ENCODE data around the gene PNPLA8. TPM values are rescaled to one million over a fixed set of nuclear protein-coding genes. Genes with fewer than 3 reads are reported as not detected.

The PNPLA8 gene
- total RNA-seq, 3 donors from 2014 or later = 20.8 to 32.3 (median 23.4) TPM

DNA sequence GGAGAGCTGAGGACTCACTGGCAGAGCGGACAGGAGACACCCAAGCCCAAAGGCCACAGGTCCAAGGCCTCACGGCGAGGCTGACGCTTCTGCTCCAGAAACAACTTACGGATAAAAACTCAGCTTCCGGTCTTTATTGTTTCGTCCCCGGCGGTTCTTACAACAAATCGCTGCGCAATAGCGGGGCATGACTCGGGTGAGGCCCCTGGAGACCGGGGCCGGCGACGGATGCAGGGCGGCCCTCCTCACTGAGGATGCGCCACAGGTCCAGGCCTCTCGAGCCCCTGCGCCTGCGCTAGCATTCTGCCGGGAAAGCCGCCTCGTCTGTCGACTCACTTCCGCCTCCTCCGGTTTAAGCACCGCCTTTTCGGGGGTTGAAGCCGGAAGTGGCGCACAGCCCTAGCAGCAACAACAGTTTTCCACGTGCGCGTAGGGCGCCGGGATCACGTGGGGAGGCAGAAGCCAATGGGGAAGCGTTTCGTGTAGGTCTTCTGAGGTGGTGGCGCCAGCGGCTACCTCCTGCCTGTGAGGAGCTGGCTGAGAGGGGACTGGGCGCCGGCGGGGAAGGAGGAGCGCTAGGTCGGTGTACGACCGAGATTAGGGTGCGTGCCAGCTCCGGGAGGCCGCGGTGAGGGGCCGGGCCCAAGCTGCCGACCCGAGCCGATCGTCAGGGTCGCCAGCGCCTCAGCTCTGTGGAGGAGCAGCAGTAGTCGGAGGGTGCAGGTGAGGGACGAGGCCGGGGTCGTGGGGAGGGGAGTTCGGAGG, 43.6 kb upstream of the PNPLA8 start, which contains the start of the genes DNAJB9 and THAP5:
Gene DNAJB9 (plus strand): TSS at position 494 of the 765 bp plus-strand sequence. CDS start 1,853 bp downstream, outside the sequence.
Gene THAP5 (minus strand): TSS at position 326 of the 765 bp plus-strand sequence. CDS start 137 bp downstream, at position 189.
- Histone ChIP-seq H3K36me3 (ENCODE audit: low read depth) (no peaks in the 10 kb centered on the region), H3K4me3 (peak within 1 kb of the TSS; percentile 92), H3K9me3 (no peaks in the 10 kb centered on the region), H3K4me1 (ENCODE audit: low read depth) (peaks cover 15% of the 10 kb centered on the region)
- peak; percentile 99 to 100 (median 99) for DNase-seq
- TF ChIP-seq CTCF (IDR thresholded peaks at IDR 0.05) = peak; percentile 37
- intact Hi-C loops (cut with DNase I, micrococcal nuclease) = loop anchor here (2.0 to 5.0 kb wide), 2 partner anchors 42 to 45 kb away; partner anchors contain the start of gene PNPLA8 (in 1 of the 2)
- peak; percentile 96 for ATAC-seq

DNA sequence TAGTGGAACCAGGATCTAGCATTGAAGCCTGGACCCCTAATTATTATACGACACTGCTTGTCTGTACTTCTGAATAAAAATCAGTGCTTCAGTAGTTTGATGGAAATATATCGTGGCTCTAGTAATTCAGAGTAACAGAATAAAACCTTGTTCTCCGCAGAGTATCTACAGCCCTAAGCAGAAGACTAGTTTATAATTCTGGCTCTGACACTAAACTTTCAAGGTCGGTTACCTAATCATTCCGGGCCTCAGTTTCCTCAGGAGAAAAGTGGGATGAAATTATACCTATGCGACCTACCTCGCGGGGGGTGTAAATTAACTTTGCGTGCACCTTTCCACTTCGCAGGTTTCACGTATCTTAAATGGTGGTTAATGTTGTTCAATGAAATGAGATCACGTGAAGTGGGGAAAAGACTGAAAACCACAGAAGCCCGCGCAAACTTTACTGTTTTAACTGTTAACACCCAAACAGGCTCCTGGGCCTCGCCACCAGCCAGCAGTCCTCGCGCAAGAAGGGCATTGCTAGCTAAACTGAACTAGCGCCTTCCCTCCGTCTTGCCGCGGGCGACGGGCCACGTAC, 43.0 kb upstream of the PNPLA8 start:
- no peak for TF ChIP-seq CTCF (IDR thresholded peaks at IDR 0.05)
- no peaks in the 10 kb centered on the region for H3K9me3 ChIP-seq
- H3K36me3 ChIP-seq (ENCODE audit: low read depth) = no peaks in the 10 kb centered on the region
- H3K4me1 ChIP-seq (ENCODE audit: low read depth) = peaks cover 15% of the 10 kb centered on the region
- DNase-seq = no peak
- intact Hi-C loops (cut with DNase I, micrococcal nuclease) = loop anchor here in 1 of 2 donors (5.0 kb wide), 1 partner anchor 42 kb away; the partner anchor contains the start of gene PNPLA8
- no peak for ATAC-seq
- peak overlapping the region; percentile 92 for H3K4me3 ChIP-seq

- peaks cover 10% of the 10 kb centered on the region for H3K4me1 ChIP-seq (ENCODE audit: low read depth)
- H3K36me3 ChIP-seq (ENCODE audit: low read depth) = no peaks in the 10 kb centered on the region
- intact Hi-C loops (cut with DNase I, micrococcal nuclease) = loop anchor here in 1 of 2 donors (5.0 kb wide), 1 partner anchor 39 kb away; the partner anchor contains the start of gene PNPLA8
- no peak for DNase-seq
- H3K9me3 ChIP-seq = no peaks in the 10 kb centered on the region
- no peak overlapping the region for H3K4me3 ChIP-seq
- ATAC-seq = no peak
- TF ChIP-seq CTCF (IDR thresholded peaks at IDR 0.05) = no peak
Observed at GRCh38 chr7:108565987-108566386, 40.1 kb upstream of the PNPLA8 start.

DNA sequence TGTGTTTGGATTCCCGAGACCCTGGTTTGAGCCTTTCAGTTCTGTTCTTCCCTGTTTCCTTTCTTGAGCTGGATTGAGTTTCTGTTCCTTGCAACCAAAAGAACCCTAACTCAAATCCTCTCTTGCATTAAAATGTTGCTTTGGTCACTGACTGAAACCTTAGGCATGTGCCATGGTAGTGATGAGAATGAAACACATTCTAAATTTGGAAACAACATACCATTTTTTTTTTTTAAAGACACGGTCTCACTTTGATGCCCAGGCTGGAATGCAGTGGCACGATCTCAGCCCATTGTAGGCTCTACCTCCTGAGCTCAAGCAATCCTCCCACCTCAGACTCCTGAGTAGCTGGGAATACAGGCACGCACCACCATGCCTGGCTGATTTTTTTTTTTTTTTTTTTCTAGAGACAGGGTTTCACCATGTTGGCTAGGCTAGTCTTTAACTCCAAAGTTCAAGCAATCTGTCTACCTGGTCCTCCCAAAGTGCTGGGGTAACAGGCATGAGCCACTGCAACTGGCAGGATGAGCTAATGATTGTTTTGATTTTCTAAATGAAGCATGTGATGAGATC, 35.2 kb upstream of the PNPLA8 start:
- Histone ChIP-seq H3K36me3 (ENCODE audit: low read depth) (no peaks in the 10 kb centered on the region), H3K4me3 (no peak overlapping the region), H3K9me3 (peaks cover 19% of the 10 kb centered on the region), H3K4me1 (ENCODE audit: low read depth) (no peaks in the 10 kb centered on the region)
- ATAC-seq (no peak), DNase-seq (no peak)
- no peak for TF ChIP-seq CTCF (IDR thresholded peaks at IDR 0.05)
- intact Hi-C loops (cut with DNase I, micrococcal nuclease) = no loop called here

- Histone ChIP-seq H3K9me3 (peaks cover 20% of the 10 kb centered on the region), H3K4me3 (no peak overlapping the region), H3K4me1 (ENCODE audit: low read depth) (no peaks in the 10 kb centered on the region), H3K36me3 (ENCODE audit: low read depth) (no peaks in the 10 kb centered on the region)
- no peak for ATAC-seq
- intact Hi-C loops (cut with DNase I, micrococcal nuclease) = no loop called here
- DNase-seq = no peak
- TF ChIP-seq CTCF (IDR thresholded peaks at IDR 0.05) = no peak
Observed at GRCh38 chr7:108559253-108559652, 33.3 kb upstream of the PNPLA8 start.

Measured in mucosa of descending colon (tissue), 3 donors.